ENCODE results near the gene RMDN2.

DNA sequence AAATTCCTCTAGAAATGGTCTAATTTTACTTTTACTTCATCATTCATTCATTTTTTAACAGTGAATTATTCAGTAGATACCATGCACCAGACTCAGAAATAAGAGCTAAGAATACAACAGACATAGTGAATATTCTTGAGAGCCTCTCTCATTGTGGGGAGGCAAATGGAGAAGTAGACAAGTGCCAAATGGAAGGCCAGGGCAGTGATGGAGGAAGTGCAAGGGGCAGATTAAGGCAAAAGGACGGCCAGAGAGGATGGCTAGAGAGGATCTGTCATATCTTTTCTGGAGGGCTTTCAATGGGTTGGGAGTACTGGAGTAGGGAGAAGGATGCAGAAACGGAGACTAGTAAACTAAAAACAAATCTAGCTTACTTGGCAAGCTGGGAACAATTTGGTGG lies 19.0 kb upstream of the RMDN2 start:
- TF ChIP-seq, protein P1, sequence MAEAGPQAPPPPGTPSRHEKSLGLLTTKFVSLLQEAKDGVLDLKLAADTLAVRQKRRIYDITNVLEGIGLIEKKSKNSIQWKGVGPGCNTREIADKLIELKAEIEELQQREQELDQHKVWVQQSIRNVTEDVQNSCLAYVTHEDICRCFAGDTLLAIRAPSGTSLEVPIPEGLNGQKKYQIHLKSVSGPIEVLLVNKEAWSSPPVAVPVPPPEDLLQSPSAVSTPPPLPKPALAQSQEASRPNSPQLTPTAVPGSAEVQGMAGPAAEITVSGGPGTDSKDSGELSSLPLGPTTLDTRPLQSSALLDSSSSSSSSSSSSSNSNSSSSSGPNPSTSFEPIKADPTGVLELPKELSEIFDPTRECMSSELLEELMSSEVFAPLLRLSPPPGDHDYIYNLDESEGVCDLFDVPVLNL (IDR thresholded peaks at IDR 0.05; ENCODE audit: low read depth, low read length): no peak
- TF ChIP-seq, protein P2, sequence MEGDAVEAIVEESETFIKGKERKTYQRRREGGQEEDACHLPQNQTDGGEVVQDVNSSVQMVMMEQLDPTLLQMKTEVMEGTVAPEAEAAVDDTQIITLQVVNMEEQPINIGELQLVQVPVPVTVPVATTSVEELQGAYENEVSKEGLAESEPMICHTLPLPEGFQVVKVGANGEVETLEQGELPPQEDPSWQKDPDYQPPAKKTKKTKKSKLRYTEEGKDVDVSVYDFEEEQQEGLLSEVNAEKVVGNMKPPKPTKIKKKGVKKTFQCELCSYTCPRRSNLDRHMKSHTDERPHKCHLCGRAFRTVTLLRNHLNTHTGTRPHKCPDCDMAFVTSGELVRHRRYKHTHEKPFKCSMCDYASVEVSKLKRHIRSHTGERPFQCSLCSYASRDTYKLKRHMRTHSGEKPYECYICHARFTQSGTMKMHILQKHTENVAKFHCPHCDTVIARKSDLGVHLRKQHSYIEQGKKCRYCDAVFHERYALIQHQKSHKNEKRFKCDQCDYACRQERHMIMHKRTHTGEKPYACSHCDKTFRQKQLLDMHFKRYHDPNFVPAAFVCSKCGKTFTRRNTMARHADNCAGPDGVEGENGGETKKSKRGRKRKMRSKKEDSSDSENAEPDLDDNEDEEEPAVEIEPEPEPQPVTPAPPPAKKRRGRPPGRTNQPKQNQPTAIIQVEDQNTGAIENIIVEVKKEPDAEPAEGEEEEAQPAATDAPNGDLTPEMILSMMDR (IDR thresholded peaks at IDR 0.05 in 2 of 3, conservative IDR thresholded peaks at IDR 0.05 in 1 of 3; ENCODE audit: control insufficient read depth in 2 of 3, extremely low read depth in 1 of 3, insufficient read depth in 1 of 3, low read depth in 3 of 3, low read length in 3 of 3): no peak
- no peak for TF ChIP-seq TCF7 (IDR thresholded peaks at IDR 0.05; ENCODE audit: borderline replicate concordance)
- TF ChIP-seq TAF1 (IDR thresholded peaks at IDR 0.05; ENCODE audit: borderline replicate concordance, low read depth, low read length): no peak
- TF ChIP-seq ATF7 (IDR thresholded peaks at IDR 0.05; ENCODE audit: low read depth): no peak
- TF ChIP-seq, protein P3, sequence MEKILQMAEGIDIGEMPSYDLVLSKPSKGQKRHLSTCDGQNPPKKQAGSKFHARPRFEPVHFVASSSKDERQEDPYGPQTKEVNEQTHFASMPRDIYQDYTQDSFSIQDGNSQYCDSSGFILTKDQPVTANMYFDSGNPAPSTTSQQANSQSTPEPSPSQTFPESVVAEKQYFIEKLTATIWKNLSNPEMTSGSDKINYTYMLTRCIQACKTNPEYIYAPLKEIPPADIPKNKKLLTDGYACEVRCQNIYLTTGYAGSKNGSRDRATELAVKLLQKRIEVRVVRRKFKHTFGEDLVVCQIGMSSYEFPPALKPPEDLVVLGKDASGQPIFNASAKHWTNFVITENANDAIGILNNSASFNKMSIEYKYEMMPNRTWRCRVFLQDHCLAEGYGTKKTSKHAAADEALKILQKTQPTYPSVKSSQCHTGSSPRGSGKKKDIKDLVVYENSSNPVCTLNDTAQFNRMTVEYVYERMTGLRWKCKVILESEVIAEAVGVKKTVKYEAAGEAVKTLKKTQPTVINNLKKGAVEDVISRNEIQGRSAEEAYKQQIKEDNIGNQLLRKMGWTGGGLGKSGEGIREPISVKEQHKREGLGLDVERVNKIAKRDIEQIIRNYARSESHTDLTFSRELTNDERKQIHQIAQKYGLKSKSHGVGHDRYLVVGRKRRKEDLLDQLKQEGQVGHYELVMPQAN (conservative IDR thresholded peaks at IDR 0.05): no peak
- no peak for TF ChIP-seq ZZZ3 (IDR thresholded peaks at IDR 0.05; ENCODE audit: control insufficient read depth, insufficient read length, low read depth)
